ENCODE results near the gene HAPLN3. TPM values are rescaled to one million over a fixed set of nuclear protein-coding genes. Genes with fewer than 3 reads are reported as not detected.

Gene HAPLN3
- total RNA-seq, 1 experiment from 2014 or later = 42.4 TPM

DNA sequence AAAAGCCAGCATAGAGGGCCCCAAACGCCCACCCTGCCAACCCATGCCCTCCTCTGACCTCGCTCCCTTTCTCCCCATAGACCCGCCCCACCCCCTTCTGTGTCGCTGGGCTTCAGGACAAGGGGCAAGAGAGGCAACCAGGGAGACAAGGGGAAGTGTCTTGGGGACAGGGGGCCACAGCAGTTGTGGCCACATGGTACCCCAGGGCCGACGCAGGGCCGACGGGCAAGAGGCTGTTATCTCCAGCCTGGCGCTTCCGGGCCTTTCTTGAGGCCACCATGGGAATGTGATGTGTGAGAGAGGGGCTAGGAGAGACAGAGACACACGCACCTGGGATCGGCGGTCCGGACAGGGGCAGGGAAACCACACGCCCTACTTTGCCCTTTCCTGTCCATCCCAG, 3.4 kb upstream of the HAPLN3 start:
- H3K18ac ChIP-seq (ENCODE audit: insufficient read length, low read depth, low read length) = no peak overlapping the region
- H2AK5ac ChIP-seq (ENCODE audit: insufficient read length, low read length) = no peak overlapping the region
- Mint-ChIP-seq H3K36me3 (ENCODE audit: insufficient read depth in 1 of 3, low read depth in 3 of 3) (peaks cover 45 to 64% (median 62%) of the 10 kb centered on the region in 3 experiments), H3K27me3 (ENCODE audit: low read depth) (peaks cover 9% of the 10 kb centered on the region), H3K4me3 (no peak overlapping the region; a peak in 2 of 5 replicates), H3K27ac (peak overlapping the region; percentile 23 to 96 (median 93); a peak in 4 of 7 replicates), H3K9me3 (no peaks in the 10 kb centered on the region), H3K4me1 (peaks cover 30 to 74% of the 10 kb centered on the region in 2 experiments)
- no peak overlapping the region for H3K27ac ChIP-seq (ENCODE audit: insufficient read length, low read depth, low read length)
- no peaks in the 10 kb centered on the region for H3K79me2 ChIP-seq (ENCODE audit: insufficient read depth, low read length)
- no peaks in the 10 kb centered on the region for H3K9me3 ChIP-seq (ENCODE audit: control insufficient read depth, low read depth, low read length)
- TF ChIP-seq, protein P1, sequence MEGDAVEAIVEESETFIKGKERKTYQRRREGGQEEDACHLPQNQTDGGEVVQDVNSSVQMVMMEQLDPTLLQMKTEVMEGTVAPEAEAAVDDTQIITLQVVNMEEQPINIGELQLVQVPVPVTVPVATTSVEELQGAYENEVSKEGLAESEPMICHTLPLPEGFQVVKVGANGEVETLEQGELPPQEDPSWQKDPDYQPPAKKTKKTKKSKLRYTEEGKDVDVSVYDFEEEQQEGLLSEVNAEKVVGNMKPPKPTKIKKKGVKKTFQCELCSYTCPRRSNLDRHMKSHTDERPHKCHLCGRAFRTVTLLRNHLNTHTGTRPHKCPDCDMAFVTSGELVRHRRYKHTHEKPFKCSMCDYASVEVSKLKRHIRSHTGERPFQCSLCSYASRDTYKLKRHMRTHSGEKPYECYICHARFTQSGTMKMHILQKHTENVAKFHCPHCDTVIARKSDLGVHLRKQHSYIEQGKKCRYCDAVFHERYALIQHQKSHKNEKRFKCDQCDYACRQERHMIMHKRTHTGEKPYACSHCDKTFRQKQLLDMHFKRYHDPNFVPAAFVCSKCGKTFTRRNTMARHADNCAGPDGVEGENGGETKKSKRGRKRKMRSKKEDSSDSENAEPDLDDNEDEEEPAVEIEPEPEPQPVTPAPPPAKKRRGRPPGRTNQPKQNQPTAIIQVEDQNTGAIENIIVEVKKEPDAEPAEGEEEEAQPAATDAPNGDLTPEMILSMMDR (conservative IDR thresholded peaks at IDR 0.05) = no peak
- H3K79me1 ChIP-seq (ENCODE audit: insufficient read depth, low read depth, low read length, poor library complexity, severe bottlenecking) = no peaks in the 10 kb centered on the region
- no peak overlapping the region for H2BK15ac ChIP-seq (ENCODE audit: low read depth, low read length)
- no peak overlapping the region for H3K14ac ChIP-seq (ENCODE audit: insufficient read depth, low read length)
- no peak overlapping the region for H2BK20ac ChIP-seq (ENCODE audit: low read depth, low read length, poor library complexity, severe bottlenecking)
- H2BK5ac ChIP-seq (ENCODE audit: insufficient read length, low read length) = no peak overlapping the region
- H4K20me1 ChIP-seq (ENCODE audit: control insufficient read depth, insufficient read depth, insufficient read length) = no peaks in the 10 kb centered on the region
- no peaks in the 10 kb centered on the region for H3K27me3 ChIP-seq (ENCODE audit: insufficient read depth, low read length)
- H3K9ac ChIP-seq (ENCODE audit: extremely low read depth, insufficient read length, low read length) = no peak overlapping the region
- no peak overlapping the region for H3K56ac ChIP-seq (ENCODE audit: insufficient read length, low read depth, low read length)
- no peak overlapping the region for H3T11ph ChIP-seq (ENCODE audit: low read length)
- no peak overlapping the region for H2AFZ ChIP-seq (ENCODE audit: low read length)
- H3K23ac ChIP-seq (ENCODE audit: insufficient read length, low read depth, low read length) = no peak overlapping the region
- no peak overlapping the region for H4K8ac ChIP-seq (replicated peaks; ENCODE audit: insufficient read length, low read depth, low read length)
- H3K23me2 ChIP-seq (ENCODE audit: insufficient read length, low read depth, low read length, poor library complexity, severe bottlenecking) = peaks cover 18% of the 10 kb centered on the region
- peaks cover 12% of the 10 kb centered on the region for H3K4me1 ChIP-seq (ENCODE audit: insufficient read depth, low read length)
- no peak overlapping the region for H2BK120ac ChIP-seq (ENCODE audit: low read depth, low read length, poor library complexity, severe bottlenecking)
- H4K5ac ChIP-seq (ENCODE audit: insufficient read length, low read depth, low read length) = no peak overlapping the region
- WGBS (ENCODE audit: extremely low coverage, insufficient read length, low lambda C conversion rate) = no CpG with 5 or more reads among the region's 15 CpGs
- H2BK12ac ChIP-seq (ENCODE audit: insufficient read length, low read depth, low read length) = no peak overlapping the region
- H3K4me2 ChIP-seq (ENCODE audit: insufficient read depth, insufficient read length, low read length) = no peak overlapping the region
- H4K91ac ChIP-seq (ENCODE audit: insufficient read length, low read depth, low read length) = no peak overlapping the region
- DNase-seq = no peak
- H3K4ac ChIP-seq (ENCODE audit: low read depth, low read length) = no peak overlapping the region
